Epithelial cell of prostate (primary cell): ENCODE measurements around the gene AFTPH.

Experiments
- DNase-seq: peaks from one replicate; pipeline ENCODE4 v3.0.0-alpha.2; 2011; ENCODE audit warnings: low read depth, low spot score
- H3K27ac ChIP-seq: fragments of 450-650 bp; 2 replicates; pipeline ENCODE4 v1.5.1; 2017; ENCODE audit warnings: mild to moderate bottlenecking

The AFTPH gene

DNA sequence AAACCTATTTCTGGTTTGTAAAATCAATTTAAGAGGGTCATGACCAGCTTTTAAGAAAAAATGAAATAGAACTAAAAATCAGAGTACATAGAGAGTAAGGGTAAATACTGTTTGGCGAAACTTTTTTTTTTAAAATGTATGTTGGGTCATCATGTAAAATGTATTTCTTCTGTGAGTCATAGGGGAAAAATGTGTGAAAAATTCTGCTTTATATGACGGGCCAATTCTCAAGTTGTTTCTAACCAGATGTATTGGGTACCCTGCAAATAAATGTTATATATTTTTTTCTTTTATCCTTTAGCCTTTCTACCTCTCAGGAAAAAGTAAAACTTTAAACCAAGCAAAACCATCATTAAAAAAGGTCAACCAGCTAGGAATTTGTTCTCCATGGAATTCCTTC lies 13.9 kb downstream of the AFTPH start:
- no peak overlapping the region for H3K27ac ChIP-seq
- no peak for DNase-seq

DNA sequence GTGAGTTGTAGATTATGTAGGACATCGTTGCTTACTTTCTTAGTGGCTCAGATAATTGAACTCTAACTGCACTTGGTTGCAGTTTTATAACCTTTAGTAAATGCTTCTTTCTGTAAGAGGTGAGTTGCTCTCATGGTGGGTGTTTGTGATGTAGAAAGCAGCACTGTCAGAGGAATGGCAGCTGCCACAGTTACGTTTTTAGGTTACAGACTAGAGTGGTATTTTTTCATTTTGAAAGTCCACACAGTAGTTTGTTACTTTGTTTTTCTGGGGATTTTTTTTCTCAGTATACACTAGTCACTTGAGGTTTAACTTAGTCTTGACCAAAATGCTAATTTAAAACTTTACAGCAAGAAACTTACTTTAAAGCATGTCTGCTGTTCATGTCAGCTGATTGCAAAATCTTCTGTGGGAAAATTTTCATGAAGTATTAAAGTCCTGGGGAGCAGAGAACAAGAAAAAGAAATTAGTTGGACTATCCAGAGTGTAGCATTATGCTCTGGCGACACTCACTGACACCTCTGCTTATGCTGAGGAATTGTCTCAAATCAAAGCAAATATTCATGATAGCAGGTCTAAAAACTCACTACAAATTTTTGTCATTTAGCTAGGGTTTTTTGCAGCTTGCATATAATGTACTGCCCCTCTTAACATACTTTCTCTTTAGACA lies 14.8 kb downstream of the AFTPH start:
- no peak overlapping the region for H3K27ac ChIP-seq
- DNase-seq = no peak

DNA sequence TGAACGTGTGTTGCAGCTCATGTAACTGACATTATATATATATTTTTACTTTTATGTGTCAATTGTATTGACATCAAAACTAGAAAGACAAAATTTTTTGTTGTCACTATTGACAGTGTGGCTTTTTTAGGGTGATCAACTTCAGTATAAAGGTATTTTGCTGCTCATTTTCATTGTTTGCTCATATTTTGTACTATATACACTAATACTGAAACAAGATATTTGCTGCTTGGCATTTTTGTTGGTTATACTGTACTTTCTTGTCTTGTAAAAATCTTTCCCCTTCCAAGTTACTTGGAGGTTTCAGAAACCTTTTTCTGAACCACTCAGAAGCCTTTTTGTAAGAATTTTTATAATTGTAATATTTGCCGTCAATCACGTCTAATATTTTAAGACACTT lies 16.5 kb downstream of the AFTPH start:
- no peak for DNase-seq
- no peak overlapping the region for H3K27ac ChIP-seq

DNA sequence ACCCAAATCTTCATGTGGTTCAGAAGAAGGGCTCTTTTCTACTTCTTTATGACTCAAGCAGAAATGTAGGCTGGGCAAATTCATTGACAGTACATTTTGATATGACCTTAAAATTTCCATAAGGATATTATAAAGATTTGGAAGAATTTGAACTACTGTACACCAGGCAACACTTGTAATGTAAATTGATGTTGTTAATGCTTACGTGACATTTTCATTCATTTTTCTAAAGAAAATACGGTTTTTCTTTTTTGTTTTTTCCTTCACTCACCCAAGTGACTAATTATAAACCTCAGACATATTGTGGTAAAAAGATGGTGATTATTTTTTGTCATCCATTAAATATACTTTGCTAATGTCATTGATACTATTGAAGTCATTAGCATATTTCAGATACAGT lies 17.4 kb downstream of the AFTPH start:
- no peak for DNase-seq
- no peak overlapping the region for H3K27ac ChIP-seq

DNA sequence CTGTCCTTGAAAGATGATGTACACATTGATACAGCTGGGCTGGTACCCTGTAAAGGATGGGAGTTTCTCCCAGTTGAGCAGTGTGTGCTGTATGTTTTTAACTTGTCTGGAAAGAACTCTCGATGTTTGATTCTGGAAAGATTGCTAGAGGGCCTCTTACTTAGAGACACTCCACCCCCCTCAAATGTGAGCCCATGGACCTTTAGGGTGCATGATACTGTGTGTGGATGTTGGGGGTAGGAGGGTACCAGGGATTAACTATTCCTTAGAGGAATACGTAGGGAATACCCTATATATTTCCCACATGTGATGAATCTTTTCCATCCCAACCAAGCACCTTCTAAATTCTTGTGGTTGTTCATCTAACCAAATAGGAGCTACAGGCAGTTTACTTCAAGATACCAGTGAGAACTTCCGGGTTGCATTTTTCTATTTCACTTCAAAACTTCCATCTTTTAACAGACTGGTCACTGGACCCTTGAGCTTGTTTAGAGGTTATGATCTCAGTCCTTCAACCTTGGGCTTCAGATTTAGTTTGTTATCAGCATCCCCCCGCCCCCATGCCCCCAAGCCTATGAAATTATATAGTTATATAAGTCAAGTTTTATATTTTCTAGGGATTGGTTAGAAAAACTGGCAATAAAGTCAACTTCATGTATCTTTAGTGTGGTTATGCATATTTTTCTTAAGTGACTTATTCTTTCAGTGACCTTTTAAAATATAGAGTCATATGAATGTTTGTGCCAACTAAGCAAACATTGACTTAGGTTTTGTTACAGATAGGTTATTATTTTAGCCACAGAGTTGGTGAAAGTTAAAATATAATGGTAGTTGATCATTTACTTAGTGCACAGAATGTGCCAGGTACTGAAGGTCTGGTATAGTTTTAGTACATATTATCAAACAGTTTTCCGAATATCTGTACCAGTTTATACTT lies 18.2 kb downstream of the AFTPH start:
- peak overlapping the region; percentile 32 for H3K27ac ChIP-seq
- no peak for DNase-seq

DNA sequence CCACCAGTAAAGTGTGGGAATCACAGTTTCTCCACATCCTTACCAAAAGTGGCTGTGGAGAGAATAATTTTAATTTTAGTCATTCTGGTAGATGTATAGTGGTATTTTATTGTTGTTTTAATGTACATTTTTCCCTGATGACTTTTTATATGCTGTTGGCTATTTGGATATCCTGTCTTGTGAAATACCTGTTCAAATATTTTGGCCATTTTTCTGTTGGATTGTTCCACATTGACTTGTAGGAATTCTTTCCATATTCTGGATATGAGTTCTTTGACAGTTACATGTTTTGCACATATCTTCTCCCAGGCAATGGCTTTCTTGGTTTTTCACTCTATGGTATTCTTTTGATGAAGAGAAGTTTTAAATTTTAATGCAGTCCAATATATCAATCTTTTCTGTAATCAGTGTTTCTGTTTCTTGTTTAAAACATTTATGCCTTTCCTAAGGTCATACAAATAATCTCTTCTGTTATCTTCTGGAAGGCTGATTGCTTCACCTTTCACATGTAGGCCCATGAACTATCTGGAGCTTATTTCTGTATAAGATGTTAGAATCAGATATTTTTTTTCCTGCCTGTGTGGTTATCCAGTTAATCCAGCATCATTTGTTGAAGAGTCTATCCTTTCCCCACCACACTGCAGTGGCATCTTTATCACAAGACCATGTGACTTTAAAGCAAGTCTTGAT lies 19.0 kb downstream of the AFTPH start:
- no peak for DNase-seq
- peak overlapping the region; percentile 32 for H3K27ac ChIP-seq

DNA sequence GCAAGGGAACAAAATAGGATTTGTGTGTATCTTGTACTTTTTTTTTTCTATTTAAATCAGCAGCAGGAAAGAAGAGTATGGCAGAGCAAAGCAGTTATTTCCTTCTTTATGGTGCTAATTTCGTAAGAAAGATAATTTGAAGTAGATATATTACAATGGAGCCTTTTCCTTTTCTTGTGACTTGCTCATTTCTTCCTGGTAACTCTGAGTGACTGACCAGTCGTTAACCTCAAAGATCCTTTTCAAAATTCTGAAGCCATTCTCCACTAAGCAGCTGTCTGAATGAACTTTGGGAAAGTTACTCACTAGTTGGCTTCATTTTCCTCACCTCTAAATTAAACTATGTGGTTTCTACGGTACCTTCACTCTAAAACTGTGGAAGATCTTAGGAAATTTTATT lies 24.6 kb downstream of the AFTPH start:
- no peak overlapping the region for H3K27ac ChIP-seq
- DNase-seq = no peak

DNA sequence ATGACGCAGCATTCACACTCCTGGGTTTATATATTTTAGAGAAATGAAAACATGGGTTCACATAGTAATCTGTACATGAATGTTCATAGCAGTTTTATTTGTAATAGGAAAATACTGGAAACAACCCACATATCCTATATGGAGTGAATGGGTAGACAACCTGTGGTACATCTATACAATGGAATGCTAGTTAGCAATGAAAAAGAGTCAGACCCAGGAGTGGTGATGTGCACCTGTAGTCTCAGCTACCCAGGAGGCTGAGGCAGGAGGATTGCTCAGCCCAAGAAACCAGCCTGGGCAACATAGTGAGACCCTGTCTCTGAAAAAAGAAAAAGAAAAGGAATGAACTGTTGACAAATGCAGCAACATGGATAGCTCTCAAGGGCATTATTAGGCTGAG lies 25.9 kb downstream of the AFTPH start:
- no peak overlapping the region for H3K27ac ChIP-seq
- DNase-seq = no peak

DNA sequence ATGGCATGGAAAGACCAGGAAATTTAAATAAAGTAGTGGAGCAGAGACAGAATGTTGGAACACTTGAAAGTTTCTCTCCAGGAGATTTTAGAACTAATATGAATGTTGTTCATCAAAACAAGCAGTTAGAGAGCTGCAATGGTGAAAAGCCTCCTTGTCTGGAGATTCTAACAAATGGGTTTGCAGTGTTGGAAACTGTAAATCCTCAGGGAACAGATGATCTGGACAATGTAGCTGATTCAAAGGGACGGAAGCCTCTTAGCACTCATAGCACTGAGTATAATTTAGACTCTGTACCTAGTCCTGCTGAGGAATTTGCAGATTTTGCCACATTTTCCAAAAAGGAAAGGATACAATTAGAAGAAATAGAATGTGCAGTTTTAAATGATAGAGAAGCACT lies 27.7 kb downstream of the AFTPH start:
- no peak overlapping the region for H3K27ac ChIP-seq
- DNase-seq = no peak

DNA sequence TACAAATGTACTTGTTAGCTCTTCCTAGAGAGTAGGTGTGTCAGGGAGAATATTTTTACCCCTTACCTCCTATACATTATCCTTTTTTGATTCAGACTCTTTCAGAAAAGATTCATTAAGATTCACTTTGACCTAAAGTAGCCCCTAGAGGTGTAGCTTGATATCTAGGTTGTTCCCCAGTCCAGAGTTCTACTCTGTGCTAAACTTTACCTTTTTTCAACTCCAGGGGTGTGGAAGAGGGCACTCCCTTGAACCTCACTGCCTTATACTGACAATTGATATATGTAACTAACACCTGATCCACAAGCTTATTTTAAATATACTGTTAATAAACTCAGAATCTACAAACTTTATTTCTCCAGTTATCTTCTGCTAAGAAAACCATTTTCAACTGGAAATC lies 30.0 kb downstream of the AFTPH start:
- no peak overlapping the region for H3K27ac ChIP-seq
- DNase-seq = no peak

DNA sequence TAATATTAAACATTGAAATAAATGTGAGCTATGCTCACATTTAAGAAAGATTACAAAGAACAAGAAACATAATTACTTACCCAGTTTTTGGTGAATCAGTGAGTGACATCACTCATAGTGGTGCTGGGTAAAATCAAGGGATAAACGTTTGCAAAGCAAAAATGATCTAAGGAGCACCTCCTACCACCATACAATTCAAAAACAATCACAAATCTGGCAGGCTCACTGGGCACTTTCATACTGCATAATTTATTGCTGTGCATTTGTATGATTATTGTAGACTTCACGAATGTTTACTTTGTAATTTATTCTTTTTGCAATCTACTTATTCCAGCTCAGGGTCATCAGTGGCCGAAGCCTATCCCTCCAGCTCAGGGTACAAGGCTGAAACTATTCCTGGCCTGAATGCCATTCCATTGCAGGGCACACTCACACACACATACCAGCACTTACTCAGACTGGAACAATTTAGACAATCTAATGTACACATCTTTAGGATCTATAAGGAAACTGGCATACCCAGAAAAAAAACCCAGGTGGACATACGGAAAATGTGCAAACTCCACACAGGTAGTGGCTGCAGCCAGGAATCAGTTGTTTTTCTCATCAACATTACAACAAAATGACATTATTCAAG lies 34.4 kb downstream of the AFTPH start:
- no peak overlapping the region for H3K27ac ChIP-seq
- DNase-seq = no peak

DNA sequence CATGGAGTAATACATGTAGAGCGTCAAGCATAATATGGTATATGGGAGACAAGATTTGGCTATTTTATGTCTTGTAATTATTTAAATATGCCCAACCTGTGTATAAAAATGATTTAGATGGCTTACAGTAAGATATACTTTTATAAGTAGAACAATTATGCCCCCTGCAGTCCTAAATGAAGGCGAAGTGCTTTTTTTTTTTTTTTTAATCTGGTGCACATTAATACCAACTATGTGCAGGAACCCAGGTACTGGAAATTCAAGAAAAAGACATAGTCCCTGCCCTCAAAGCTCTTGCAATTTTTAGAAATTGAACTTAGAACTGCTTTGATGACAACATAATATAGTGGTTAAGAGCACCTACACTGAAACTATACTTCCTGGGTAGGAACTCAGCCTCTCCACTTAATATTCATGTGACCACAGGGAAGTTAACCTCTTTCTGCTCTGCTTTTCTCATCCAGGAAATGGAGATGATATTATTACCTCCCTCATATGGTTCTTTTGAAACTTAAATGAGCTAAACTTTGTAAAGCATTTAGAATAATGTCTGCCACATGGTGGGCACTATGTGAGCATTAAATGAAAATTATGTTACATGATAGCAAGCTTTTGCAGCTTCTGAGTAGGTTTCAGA lies 38.1 kb downstream of the AFTPH start:
- no peak for DNase-seq
- no peak overlapping the region for H3K27ac ChIP-seq

DNA sequence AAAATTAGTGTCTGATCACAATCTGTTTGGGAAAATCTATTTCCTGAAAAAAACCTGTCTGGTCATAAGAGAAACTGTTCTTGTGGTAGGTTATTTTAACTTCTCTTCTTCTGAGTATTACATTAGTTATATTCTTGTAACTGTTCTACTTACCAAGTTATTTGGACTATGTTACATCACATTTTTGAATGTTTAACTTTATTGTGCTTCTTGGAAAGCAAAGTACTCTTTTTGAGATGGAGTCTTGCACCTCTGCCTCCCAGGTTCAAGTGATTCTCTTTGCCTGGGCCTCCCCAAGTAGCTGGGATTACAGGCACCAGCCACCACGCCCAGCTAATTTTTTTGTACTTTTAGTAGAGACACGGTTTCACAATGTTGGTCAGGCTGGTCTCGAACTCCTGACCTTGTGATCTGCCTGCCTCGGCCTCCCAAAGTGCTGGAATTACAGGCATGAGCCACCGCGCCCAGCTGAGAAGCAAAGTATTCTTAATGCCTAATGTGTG lies 39.4 kb downstream of the AFTPH start:
- no peak overlapping the region for H3K27ac ChIP-seq
- no peak for DNase-seq

DNA sequence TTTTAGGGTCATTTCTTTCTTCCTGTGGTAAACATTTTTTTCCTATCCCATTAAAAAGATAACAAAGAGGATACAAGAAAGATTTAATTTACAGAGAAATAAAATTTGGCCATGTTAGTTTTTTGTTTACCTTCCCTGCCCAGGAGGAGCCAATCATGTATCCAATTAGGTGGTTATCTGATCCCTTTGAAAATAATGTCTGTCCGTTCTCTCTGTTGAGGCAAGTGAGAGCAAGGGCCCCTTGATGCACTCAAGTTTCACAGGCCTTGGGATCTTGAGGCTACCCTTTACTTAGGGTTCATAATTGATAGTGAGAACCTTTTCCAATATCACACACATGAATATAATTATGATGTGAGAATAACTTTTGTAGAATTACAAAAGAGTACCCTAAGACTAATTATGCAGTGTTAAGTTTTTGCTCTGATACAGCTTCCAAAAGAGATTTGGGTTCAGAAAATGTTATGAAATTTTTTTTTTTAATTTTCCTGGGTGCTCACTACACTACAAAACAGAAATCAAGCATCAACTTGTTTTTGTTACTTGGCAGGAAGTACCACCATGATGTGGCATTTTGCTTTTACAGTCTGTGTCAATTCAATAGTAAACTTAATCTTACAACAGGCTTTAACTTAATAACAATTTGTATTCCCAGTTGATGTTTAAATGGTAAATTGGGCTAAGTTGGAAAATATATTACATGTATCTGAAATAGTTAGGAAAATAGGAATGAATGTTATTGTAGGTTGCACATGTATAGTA lies 42.0 kb downstream of the AFTPH start:
- H3K27ac ChIP-seq = peak overlapping the region; percentile 26
- DNase-seq = no peak

DNA sequence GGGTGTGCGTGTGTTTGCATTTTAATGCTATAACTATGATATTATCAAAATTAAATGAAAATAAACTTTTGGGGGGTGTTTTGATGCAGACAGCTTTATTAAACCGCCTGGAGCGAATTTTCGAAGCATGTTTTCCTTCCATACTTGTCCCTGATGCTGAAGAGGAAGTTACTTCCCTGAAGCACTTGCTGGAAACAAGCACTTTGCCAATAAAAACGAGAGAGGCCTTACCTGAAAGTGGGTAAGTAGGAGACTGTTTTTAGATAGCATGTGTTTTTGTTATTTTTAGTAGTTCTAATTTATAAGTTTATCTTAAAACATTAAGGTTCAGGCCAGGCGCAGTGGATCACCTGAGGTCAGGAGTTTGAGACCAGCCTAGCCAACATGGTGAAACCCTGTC lies 43.3 kb downstream of the AFTPH start:
- H3K27ac ChIP-seq = no peak overlapping the region
- DNase-seq = no peak

DNA sequence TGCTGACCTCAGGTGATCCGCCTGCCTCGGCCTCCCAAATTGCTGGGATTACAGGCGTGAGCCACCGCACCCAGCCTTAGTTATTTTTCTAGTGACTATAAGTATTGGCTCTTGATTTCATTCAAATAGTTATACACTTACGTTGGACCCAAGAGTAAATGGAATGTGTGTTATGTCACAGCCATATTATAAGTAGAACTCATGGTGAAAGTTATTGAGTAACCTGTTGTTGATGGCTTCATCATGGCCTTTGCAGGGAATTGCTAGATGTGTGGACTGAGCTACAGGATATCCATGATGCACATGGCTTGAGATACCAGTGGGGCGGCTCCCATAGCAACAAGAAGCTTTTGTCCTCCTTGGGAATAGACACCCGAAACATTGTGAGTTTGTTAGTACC lies 44.7 kb downstream of the AFTPH start:
- DNase-seq = no peak

DNA sequence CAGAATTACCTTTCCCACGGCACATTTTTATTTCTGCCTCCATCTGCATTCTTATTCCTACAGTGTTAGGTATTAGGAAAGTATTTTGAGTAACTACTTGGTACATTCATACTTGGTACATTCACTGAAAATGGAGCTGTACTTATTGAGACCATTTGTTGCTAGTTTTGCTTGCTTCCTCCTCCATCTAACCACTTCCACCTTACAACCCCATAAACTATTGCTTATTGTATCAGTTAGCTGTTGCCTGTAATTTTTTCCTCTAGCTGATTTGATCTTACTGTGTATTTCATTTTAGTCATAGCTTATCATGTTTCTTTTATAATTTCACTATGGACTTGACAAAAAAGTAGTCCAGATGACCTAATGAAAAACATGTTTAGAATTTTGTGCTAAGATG lies 50.7 kb downstream of the AFTPH start:
- no peak for DNase-seq

More for the DNA sequence above, 44.7 kb downstream of the AFTPH start:
- H3K27ac ChIP-seq = no peak overlapping the region

DNA sequence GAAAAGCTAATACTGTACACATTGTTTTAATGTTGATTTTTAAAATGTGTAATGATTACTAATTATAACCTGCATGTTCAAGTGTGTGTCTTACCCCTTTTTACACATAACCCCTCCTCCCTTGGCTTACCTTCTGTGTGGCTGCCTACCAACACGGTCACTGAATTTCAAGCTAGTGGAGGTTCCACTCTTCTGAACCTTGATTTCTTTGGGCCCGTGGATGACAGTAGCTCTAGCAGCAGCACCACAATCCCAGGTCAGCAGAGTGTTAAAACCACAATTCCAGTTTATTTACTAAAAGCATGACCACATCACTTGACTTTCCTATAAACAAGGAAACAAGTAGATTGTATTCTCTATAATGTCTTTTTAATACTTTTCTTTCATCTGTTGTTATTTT lies 56.9 kb downstream of the AFTPH start:
- H3K27ac ChIP-seq = no peak overlapping the region
- no peak for DNase-seq

More for the DNA sequence above, 50.7 kb downstream of the AFTPH start:
- H3K27ac ChIP-seq = no peak overlapping the region
